PC-9 (cell line): ENCODE measurements around the gene DAB2. TPM values are rescaled to one million over a fixed set of nuclear protein-coding genes. Genes with fewer than 3 reads are reported as not detected.
A peak's percentile ranks its signal among the peaks of the same experiment; 100 is the strongest.

Source experiments
- BruUV-seq: library from RNA; stranded (reverse); fragments of 400-500 nt; replicated peaks from 2 replicates; lab custom pipeline; 2021; lab: Mats Ljungman, UMichigan
- CTCF ChIA-PET: fragments of 300-600 bp; sonication (Branson Sonifier 250); formaldehyde crosslinking; loops from one replicate; lab custom pipeline; 2022; ENCODE audit warnings: antibody characterized with exemption; lab: Charles Lee
- POLR2A ChIA-PET: fragments of 300-600 bp; sonication (Branson Sonifier 250); formaldehyde crosslinking; loops from one replicate; lab custom pipeline; 2022; ENCODE audit warnings: antibody characterized with exemption; ENCODE audit not compliant: unreplicated experiment; lab: Charles Lee
- DNase-seq, 2 experiments: peaks; one replicate each; pipeline versions ENCODE4 v3.0.0 to v3.0.0-alpha.2; 2015 to 2022; ENCODE audit warnings: mixed read lengths in 1 of 2
- H2AFZ ChIP-seq: fragments of 200-600 bp; sonication (generic); 2 replicates; pipeline ENCODE4 v1.8.1; 2017; ENCODE audit warnings: antibody characterized with exemption
- H3F3A ChIP-seq: fragments of 200-600 bp; sonication (generic); 2 replicates; pipeline ENCODE4 v1.8.1; 2017; ENCODE audit warnings: antibody characterized with exemption, mild to moderate bottlenecking, low read depth; ENCODE audit not compliant: insufficient read depth
- H3K27ac ChIP-seq: fragments of 200-600 bp; sonication (generic); 2 replicates; pipeline ENCODE4 v1.6.1; 2016; ENCODE audit warnings: mixed run types
- H3K27me3 ChIP-seq: fragments of 200-600 bp; sonication (generic); 2 replicates; pipeline ENCODE4 v1.6.1; 2016; ENCODE audit warnings: low read depth, mixed run types; ENCODE audit not compliant: insufficient read depth
- H3K36me3 ChIP-seq: fragments of 200-600 bp; sonication (generic); 2 replicates; pipeline ENCODE4 v1.6.1; 2016; ENCODE audit warnings: low read depth, mixed run types
- H3K4me1 ChIP-seq: fragments of 200-600 bp; sonication (generic); replicated peaks from 2 replicates; pipeline ENCODE4 v1.6.1; 2016; ENCODE audit warnings: mixed run types; ENCODE audit not compliant: insufficient read depth
- H3K4me2 ChIP-seq: fragments of 200-600 bp; sonication (generic); 2 replicates; pipeline ENCODE4 v1.6.1; 2017; ENCODE audit warnings: mixed run types
- H3K4me3 ChIP-seq: fragments of 200-600 bp; sonication (generic); 2 replicates; pipeline ENCODE4 v1.6.1; 2016; ENCODE audit warnings: mixed run types
- H3K79me2 ChIP-seq: fragments of 200-600 bp; sonication (generic); 2 replicates; pipeline ENCODE4 v1.6.1; 2017; ENCODE audit warnings: low read depth, mixed run types
- H3K9me2 ChIP-seq: fragments of 200-600 bp; sonication (generic); 2 replicates; pipeline ENCODE4 v1.8.1; 2017; ENCODE audit warnings: mild to moderate bottlenecking; ENCODE audit not compliant: insufficient read depth
- H3K9me3 ChIP-seq: fragments of 200-600 bp; sonication (generic); 2 replicates; pipeline ENCODE4 v1.8.1; 2016; ENCODE audit warnings: low read depth; ENCODE audit not compliant: insufficient read depth
- H4K20me1 ChIP-seq: fragments of 200-600 bp; sonication (generic); 2 replicates; pipeline ENCODE4 v1.8.1; 2017; ENCODE audit not compliant: insufficient read depth
- EZH2 ChIP-seq: fragments of 200-600 bp; sonication (generic); IDR thresholded peaks from 2 replicates; pipeline ENCODE4 v1.8.0; 2017; ENCODE audit warnings: antibody characterized with exemption, low read depth
- intact Hi-C: fragments of 100-400 bp; cut with micrococcal nuclease; formaldehyde crosslinking; loops from one replicate; pipeline ENCODE4 v1.10.0; 2022; ENCODE audit not compliant: unreplicated experiment
- total RNA-seq: library from RNA; stranded (reverse); gene quantifications from 2 replicates; pipeline ENCODE4 v1.2.3, GENCODE V29; 2021
- TF ChIP-seq, protein P1 (sequence below): fragments of 200-600 bp; sonication (generic); conservative IDR thresholded peaks from 2 replicates; pipeline ENCODE4 v1.6.1; 2017; ENCODE audit warnings: mixed run types, antibody characterized with exemption, mild to moderate bottlenecking, moderate library complexity

Gene DAB2
- total RNA-seq, 1 experiment from 2014 or later, result 21.0 TPM

DNA sequence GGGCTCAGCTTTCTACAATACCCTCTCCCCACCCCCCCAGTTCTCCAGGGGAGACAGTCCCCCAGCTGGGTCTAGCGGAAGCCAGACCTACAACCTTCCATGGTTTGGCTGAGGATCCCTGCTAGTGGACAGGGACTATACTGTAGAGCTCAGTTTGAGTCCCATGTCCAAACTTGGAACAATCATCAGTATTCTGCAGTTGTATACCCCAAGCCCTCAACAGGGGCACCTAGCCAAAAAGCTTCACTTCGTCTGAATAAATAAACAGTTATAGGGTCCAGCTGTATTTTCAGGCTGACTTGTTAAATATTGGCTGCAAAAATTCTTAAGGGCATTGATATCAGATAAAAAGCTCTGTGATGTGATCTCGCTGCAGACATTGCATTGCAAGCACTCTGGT, 45.1 kb downstream of the DAB2 start:
- DNase-seq, result no peak
- no peaks in the 10 kb centered on the region for H3K9me2 ChIP-seq
- no peaks in the 10 kb centered on the region for H3K9me3 ChIP-seq
- H4K20me1 ChIP-seq, result no peaks in the 10 kb centered on the region
- no peak overlapping the region for H3K27ac ChIP-seq
- ChIA-PET CTCF (interaction anchor here (0.6 to 0.7 kb wide), 2 partner anchors 187 to 279 kb away, joined by 7 to 22 read pairs; no protein-coding TSS in a partner anchor), POLR2A (no interaction called here)
- no peak overlapping the region for H3K4me2 ChIP-seq
- no peaks in the 10 kb centered on the region for H3K36me3 ChIP-seq
- no peaks in the 10 kb centered on the region for H3K27me3 ChIP-seq
- H3K4me1 ChIP-seq, result no peaks in the 10 kb centered on the region
- H3K4me3 ChIP-seq, result no peak overlapping the region
- intact Hi-C loops, result loop anchor here (5.0 to 10.0 kb wide), 2 partner anchors 335 to 387 kb away; no protein-coding TSS in a partner anchor
- TF ChIP-seq, protein P1, sequence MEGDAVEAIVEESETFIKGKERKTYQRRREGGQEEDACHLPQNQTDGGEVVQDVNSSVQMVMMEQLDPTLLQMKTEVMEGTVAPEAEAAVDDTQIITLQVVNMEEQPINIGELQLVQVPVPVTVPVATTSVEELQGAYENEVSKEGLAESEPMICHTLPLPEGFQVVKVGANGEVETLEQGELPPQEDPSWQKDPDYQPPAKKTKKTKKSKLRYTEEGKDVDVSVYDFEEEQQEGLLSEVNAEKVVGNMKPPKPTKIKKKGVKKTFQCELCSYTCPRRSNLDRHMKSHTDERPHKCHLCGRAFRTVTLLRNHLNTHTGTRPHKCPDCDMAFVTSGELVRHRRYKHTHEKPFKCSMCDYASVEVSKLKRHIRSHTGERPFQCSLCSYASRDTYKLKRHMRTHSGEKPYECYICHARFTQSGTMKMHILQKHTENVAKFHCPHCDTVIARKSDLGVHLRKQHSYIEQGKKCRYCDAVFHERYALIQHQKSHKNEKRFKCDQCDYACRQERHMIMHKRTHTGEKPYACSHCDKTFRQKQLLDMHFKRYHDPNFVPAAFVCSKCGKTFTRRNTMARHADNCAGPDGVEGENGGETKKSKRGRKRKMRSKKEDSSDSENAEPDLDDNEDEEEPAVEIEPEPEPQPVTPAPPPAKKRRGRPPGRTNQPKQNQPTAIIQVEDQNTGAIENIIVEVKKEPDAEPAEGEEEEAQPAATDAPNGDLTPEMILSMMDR, result no peak
- TF ChIP-seq EZH2, result no peak
- no peak overlapping the region for H2AFZ ChIP-seq
- no peaks in the 10 kb centered on the region for H3K79me2 ChIP-seq
- BruUV-seq, result no TSS peak
- no peaks in the 10 kb centered on the region for H3F3A ChIP-seq

DNA sequence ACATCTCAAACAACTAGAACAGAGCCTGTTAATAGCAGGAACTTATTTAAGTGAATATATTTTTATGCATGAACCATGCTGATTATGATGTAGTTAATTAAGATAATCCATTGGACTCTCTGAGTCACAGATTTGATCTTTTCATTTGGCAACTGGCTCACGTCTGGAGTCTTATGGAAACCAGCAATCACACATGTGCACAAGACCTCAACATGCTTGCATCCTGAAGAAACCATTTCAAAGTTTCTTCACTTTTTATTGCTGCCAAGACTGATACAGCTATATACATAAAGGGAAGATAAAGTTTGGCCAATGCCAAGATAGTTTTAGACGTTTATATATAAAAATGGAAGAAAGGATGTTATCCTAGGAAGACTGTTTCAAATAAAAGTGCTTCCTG, 47.2 kb downstream of the DAB2 start:
- Histone ChIP-seq H3K4me1 (no peaks in the 10 kb centered on the region), H3K27ac (no peak overlapping the region), H2AFZ (no peak overlapping the region), H3K79me2 (no peaks in the 10 kb centered on the region), H3F3A (no peaks in the 10 kb centered on the region), H3K27me3 (no peaks in the 10 kb centered on the region), H3K4me2 (no peak overlapping the region), H3K9me3 (no peaks in the 10 kb centered on the region), H3K4me3 (no peak overlapping the region), H3K9me2 (no peaks in the 10 kb centered on the region), H3K36me3 (no peaks in the 10 kb centered on the region), H4K20me1 (no peaks in the 10 kb centered on the region)
- intact Hi-C loops, result loop anchor here (2.0 to 10.0 kb wide), 3 partner anchors 229 to 385 kb away; no protein-coding TSS in a partner anchor
- no peak for TF ChIP-seq EZH2
- TF ChIP-seq, protein P1, result no peak
- peak in 1 of 2 experiments; percentile 8 for DNase-seq
- BruUV-seq, result no TSS peak
- POLR2A ChIA-PET, result no interaction called here
- CTCF ChIA-PET, result interaction anchor here (0.6 to 1.7 kb wide), 4 partner anchors 26 to 1844 kb away, joined by 3 to 17 read pairs (median 6); no protein-coding TSS in a partner anchor

DNA sequence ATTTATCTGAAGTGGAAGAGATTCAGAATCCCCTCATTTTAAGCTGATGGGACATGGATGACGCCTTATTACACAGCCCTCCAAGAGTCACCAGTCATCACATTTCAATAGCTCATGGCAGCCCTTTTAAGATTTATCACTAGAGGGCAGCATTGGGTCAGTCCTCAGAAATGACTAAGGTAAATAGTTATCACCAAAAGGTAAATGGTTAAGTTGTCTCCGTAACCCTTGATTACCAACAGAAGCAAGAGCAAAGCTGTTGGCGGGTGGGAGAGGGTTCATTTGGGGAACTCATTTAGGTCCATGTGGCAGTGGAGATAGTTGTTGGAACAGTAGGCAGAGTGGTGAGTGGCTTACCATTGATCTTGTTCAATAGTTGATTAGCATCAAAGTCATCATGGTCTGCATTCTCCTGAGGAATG, 48.5 kb downstream of the DAB2 start:
- no peak for TF ChIP-seq EZH2
- TF ChIP-seq, protein P1, result peak; percentile 96
- no peak overlapping the region for H3K27ac ChIP-seq
- no peaks in the 10 kb centered on the region for H3K27me3 ChIP-seq
- no peaks in the 10 kb centered on the region for H3F3A ChIP-seq
- DNase-seq, result peak; percentile 63 to 66
- POLR2A ChIA-PET, result interaction anchor here (0.5 to 1.0 kb wide), 6 partner anchors 80 to 1639 kb away, joined by 3 to 5 read pairs (median 4); no protein-coding TSS in a partner anchor
- H3K36me3 ChIP-seq, result no peaks in the 10 kb centered on the region
- intact Hi-C loops, result loop anchor here (1.0 to 10.0 kb wide), 7 partner anchors 48 to 384 kb away; partner anchors contain the start of genes DAB2 and FYB1
- no peak overlapping the region for H3K4me3 ChIP-seq
- CTCF ChIA-PET, result interaction anchor here (0.6 to 2.2 kb wide), 27 partner anchors 9 to 229 kb away, joined by 3 to 104 read pairs (median 4); partner anchors contain the start of genes DAB2 and FYB1
- H3K4me1 ChIP-seq, result no peaks in the 10 kb centered on the region
- no peaks in the 10 kb centered on the region for H3K9me3 ChIP-seq
- no peaks in the 10 kb centered on the region for H4K20me1 ChIP-seq
- H2AFZ ChIP-seq, result no peak overlapping the region
- no peaks in the 10 kb centered on the region for H3K79me2 ChIP-seq
- H3K4me2 ChIP-seq, result no peak overlapping the region
- no TSS peak for BruUV-seq
- no peaks in the 10 kb centered on the region for H3K9me2 ChIP-seq
